IMR-90 (cell line): Measurements from ENCODE around the gene KIF6. TPM values are rescaled to one million over a fixed set of nuclear protein-coding genes. Genes with fewer than 3 reads are reported as not detected.

ENCODE experiments used
- ATAC-seq: fragments of 200-7000 bp; cut with Tn5 transposase; 2 replicates; pipeline ENCODE4 v1.9.1; 2020; ENCODE audit warnings: low read depth, mild to moderate bottlenecking, moderate library complexity
- BruUV-seq: library from RNA; stranded (reverse); fragments of 400-500 nt; replicated peaks from 2 replicates; lab custom pipeline; 2021; lab: Mats Ljungman, UMichigan
- CTCF ChIA-PET: fragments of 300-600 bp; formaldehyde crosslinking; extraction: SDS; loops from one replicate; lab custom pipeline; 2021; ENCODE audit warnings: antibody characterized with exemption; lab: Yijun Ruan, JAX
- POLR2A ChIA-PET: fragments of 300-600 bp; sonication (Branson Sonifier 250); formaldehyde crosslinking; loops from one replicate; lab custom pipeline; 2022; ENCODE audit warnings: antibody characterized with exemption; ENCODE audit not compliant: unreplicated experiment; lab: Charles Lee
- DNase-seq: peaks from one replicate; pipeline ENCODE4 v3.0.0; 2013
- H2AFZ ChIP-seq: replicated peaks from 2 replicates; pipeline ENCODE3; 2013; ENCODE audit warnings: low read length, mild to moderate bottlenecking; ENCODE audit not compliant: poor library complexity
- H2AK5ac ChIP-seq: 2 replicates; pipeline ENCODE4 v1.6.1; 2013; ENCODE audit warnings: low read depth, low read length, inconsistent platforms
- H2AK9ac ChIP-seq: replicated peaks from 2 replicates; pipeline ENCODE3; 2013; ENCODE audit warnings: mild to moderate bottlenecking, low read depth, low read length, moderate library complexity; ENCODE audit not compliant: poor library complexity
- H2BK120ac ChIP-seq: 2 replicates; pipeline ENCODE4 v1.6.1; 2013; ENCODE audit warnings: low read depth, low read length, inconsistent platforms
- H2BK15ac ChIP-seq: 3 replicates; pipeline ENCODE4 v1.6.1; 2013; ENCODE audit warnings: low read depth, low read length, inconsistent platforms
- H2BK20ac ChIP-seq: 2 replicates; pipeline ENCODE4 v1.6.1; 2013; ENCODE audit warnings: low read depth, mild to moderate bottlenecking, inconsistent platforms, low read length, moderate library complexity
- H2BK5ac ChIP-seq: 2 replicates; pipeline ENCODE4 v1.6.1; 2013; ENCODE audit warnings: mild to moderate bottlenecking, low read depth, low read length, inconsistent platforms; ENCODE audit not compliant: poor library complexity, severe bottlenecking
- H3K14ac ChIP-seq: replicated peaks from 2 replicates; pipeline ENCODE4 v1.6.1; 2013; ENCODE audit warnings: low read depth, low read length, inconsistent platforms
- H3K18ac ChIP-seq: 2 replicates; pipeline ENCODE4 v1.6.1; 2013; ENCODE audit warnings: low read depth, low read length, control low read depth
- H3K23ac ChIP-seq: 2 replicates; pipeline ENCODE4 v1.6.1; 2013; ENCODE audit warnings: low read depth, low read length, inconsistent platforms
- H3K27ac ChIP-seq: 2 replicates; pipeline ENCODE4 v1.5.1; 2013; ENCODE audit warnings: mild to moderate bottlenecking, control low read depth, low read length; ENCODE audit not compliant: insufficient read depth
- H3K27me3 ChIP-seq: 2 replicates; pipeline ENCODE4 v1.6.1; 2013; ENCODE audit warnings: low read length; ENCODE audit not compliant: control insufficient read depth, insufficient read depth
- H3K36me3 ChIP-seq: 2 replicates; pipeline ENCODE4 v1.6.1; 2013; ENCODE audit warnings: low read length, mixed read lengths; ENCODE audit not compliant: control insufficient read depth, insufficient read depth
- H3K4ac ChIP-seq: 2 replicates; pipeline ENCODE4 v1.6.1; 2013; ENCODE audit warnings: low read depth, low read length, inconsistent platforms
- H3K4me1 ChIP-seq: 2 replicates; pipeline ENCODE4 v1.6.1; 2013; ENCODE audit warnings: low read length, mixed read lengths; ENCODE audit not compliant: control insufficient read depth, insufficient read depth
- H3K4me2 ChIP-seq: 2 replicates; pipeline ENCODE4 v1.6.1; 2013; ENCODE audit warnings: low read depth, mild to moderate bottlenecking, control low read depth, low read length, moderate library complexity
- H3K4me3 ChIP-seq: 2 replicates; pipeline ENCODE4 v1.5.1; 2013; ENCODE audit warnings: low read depth, mild to moderate bottlenecking, control low read depth, low read length, moderate library complexity; ENCODE audit not compliant: insufficient read depth
- H3K56ac ChIP-seq: 2 replicates; pipeline ENCODE4 v1.6.1; 2013; ENCODE audit warnings: low read length, inconsistent platforms; ENCODE audit not compliant: insufficient read depth; ENCODE audit errors: extremely low read depth
- H3K79me1 ChIP-seq, 2 experiments: 2 replicates each; pipeline ENCODE4 v1.6.1; 2013; ENCODE audit warnings: low read length in 2 of 2, inconsistent platforms in 1 of 2, low read depth in 1 of 2
- H3K9ac ChIP-seq: 2 replicates; pipeline ENCODE4 v1.6.1; 2013; ENCODE audit warnings: low read depth, low read length, control low read depth
- H3K9me1 ChIP-seq: 2 replicates; pipeline ENCODE4 v1.6.1; 2013; ENCODE audit warnings: low read length, inconsistent platforms; ENCODE audit not compliant: insufficient read depth
- H3K9me3 ChIP-seq: 2 replicates; pipeline ENCODE4 v1.6.1; 2013; ENCODE audit warnings: low read length; ENCODE audit not compliant: control insufficient read depth, insufficient read depth
- H4K20me1 ChIP-seq: 2 replicates; pipeline ENCODE4 v1.6.1; 2013; ENCODE audit warnings: low read length, inconsistent platforms; ENCODE audit not compliant: insufficient read depth
- H4K5ac ChIP-seq: 2 replicates; pipeline ENCODE4 v1.6.1; 2013; ENCODE audit warnings: mild to moderate bottlenecking, low read depth, low read length, control low read depth
- H4K8ac ChIP-seq, 2 experiments: 2 replicates each; pipeline ENCODE4 v1.6.1; 2013; ENCODE audit warnings: low read depth in 2 of 2, low read length in 2 of 2, control low read depth in 1 of 2, inconsistent platforms in 1 of 2
- H4K91ac ChIP-seq: 2 replicates; pipeline ENCODE4 v1.6.1; 2013; ENCODE audit warnings: low read depth, low read length, inconsistent platforms; ENCODE audit not compliant: insufficient read depth
- BHLHE40 ChIP-seq: fragments of 150-350 bp; IDR thresholded peaks from 2 replicates; pipeline ENCODE4 v1.6.1; 2016; ENCODE audit warnings: mild to moderate bottlenecking, low read depth, low read length
- CEBPB ChIP-seq: IDR thresholded peaks from 2 replicates; pipeline ENCODE4 v1.6.1; 2012; ENCODE audit warnings: low read depth, low read length, improper control_type of control experiment
- CHD1 ChIP-seq: IDR thresholded peaks from 2 replicates; pipeline ENCODE4 v1.6.1; 2012; ENCODE audit warnings: low read depth, low read length, improper control_type of control experiment
- FOS ChIP-seq: fragments of 150-350 bp; IDR thresholded peaks from 2 replicates; pipeline ENCODE4 v1.6.1; 2016; ENCODE audit warnings: low read depth, low read length
- MAFK ChIP-seq: IDR thresholded peaks from 2 replicates; pipeline ENCODE4 v1.6.1; 2012; ENCODE audit warnings: low read depth, low read length, improper control_type of control experiment
- MAZ ChIP-seq: IDR thresholded peaks from 2 replicates; pipeline ENCODE4 v1.6.1; 2012; ENCODE audit warnings: low read depth, mild to moderate bottlenecking, low read length, improper control_type of control experiment, moderate library complexity, borderline replicate concordance
- MXI1 ChIP-seq: IDR thresholded peaks from 2 replicates; pipeline ENCODE4 v1.6.1; 2012; ENCODE audit warnings: low read depth, mild to moderate bottlenecking, low read length, moderate library complexity, borderline replicate concordance
- NFE2L2 ChIP-seq: fragments of 150-350 bp; IDR thresholded peaks from 2 replicates; pipeline ENCODE4 v1.6.1; 2016; ENCODE audit warnings: low read depth, mild to moderate bottlenecking, low read length
- POLR2A ChIP-seq: IDR thresholded peaks from 2 replicates; pipeline ENCODE4 v1.6.1; 2012; ENCODE audit warnings: mild to moderate bottlenecking, low read depth, low read length
- RAD21 ChIP-seq: IDR thresholded peaks from 2 replicates; pipeline ENCODE4 v1.6.1; 2012; ENCODE audit warnings: low read length, improper control_type of control experiment
- RCOR1 ChIP-seq: IDR thresholded peaks from 2 replicates; pipeline ENCODE4 v1.6.1; 2012; ENCODE audit warnings: mild to moderate bottlenecking, low read length, improper control_type of control experiment; ENCODE audit not compliant: insufficient replicate concordance
- RFX5 ChIP-seq: IDR thresholded peaks from 2 replicates; pipeline ENCODE4 v1.8.0; 2012; ENCODE audit warnings: low read depth, mild to moderate bottlenecking, low read length, moderate library complexity
- SMC3 ChIP-seq: fragments of 150-350 bp; IDR thresholded peaks from 2 replicates; pipeline ENCODE4 v1.6.1; 2016; ENCODE audit warnings: low read depth, mild to moderate bottlenecking, antibody characterized with exemption, low read length, moderate library complexity
- WGBS, 2 experiments: methylation state at CpG; one replicate each; pipeline versions ENCODE4 v1.1.5 to v1.1.7; 2013; ENCODE audit warnings: missing lambda C conversion rate in 2 of 2; ENCODE audit not compliant: insufficient read length in 1 of 2; ENCODE audit errors: extremely low coverage in 2 of 2; 5-methylcytosine and 5-hydroxymethylcytosine counted together
- dilution Hi-C: fragments of 300-500 bp; cut with HindIII; formaldehyde crosslinking; loops from one replicate; pipeline ENCODE4 v1.14.3; 2018; ENCODE audit warnings: low sequenced_read_pairs; ENCODE audit not compliant: unreplicated experiment
- in situ Hi-C: fragments of 300-500 bp; cut with MboI; formaldehyde crosslinking; loops from 3 replicates; pipeline ENCODE4 v1.14.3; 2019; ENCODE audit warnings: low sequenced_read_pairs, inconsistent platforms, mixed read lengths
- intact Hi-C: fragments of 100-400 bp; cut with micrococcal nuclease; formaldehyde crosslinking; loops from 2 replicates; pipeline ENCODE4 v1.10.0; 2022
- polyA plus RNA-seq, 3 experiments: library from polyadenylated mRNA; depleted of rRNA; stranded (reverse); fragments of >200 nt; gene quantifications; 2 replicates each; pipeline ENCODE4 v1.2.3, GENCODE V29; 2012; ENCODE audit warnings: low replicate concordance in 1 of 3
- total RNA-seq: library from RNA; depleted of rRNA; stranded (reverse); fragments of >200 nt; gene quantifications from 2 replicates; pipeline ENCODE4 v1.2.3, GENCODE V29; 2012
- TF ChIP-seq, protein P1 (sequence below): fragments of 150-350 bp; IDR thresholded peaks from 2 replicates; pipeline ENCODE4 v1.6.1; 2017; ENCODE audit warnings: mild to moderate bottlenecking, antibody characterized with exemption, low read length, low read depth
- TF ChIP-seq, protein P2 (sequence below): fragments of 150-350 bp; IDR thresholded peaks from 2 replicates; pipeline ENCODE4 v1.6.1; 2016; ENCODE audit warnings: low read depth, mild to moderate bottlenecking, low read length, moderate library complexity, borderline replicate concordance
- TF ChIP-seq, protein P3 (sequence below): conservative IDR thresholded peaks from 2 replicates; pipeline ENCODE4 v1.5.1; 2012; ENCODE audit warnings: mild to moderate bottlenecking, low read depth, low read length, improper control_type of control experiment

Gene KIF6
- total and polyA plus RNA-seq, 2 of the 4 experiments (the other 2 are of a cell fraction), result under 0.01 to 0.10 TPM

DNA sequence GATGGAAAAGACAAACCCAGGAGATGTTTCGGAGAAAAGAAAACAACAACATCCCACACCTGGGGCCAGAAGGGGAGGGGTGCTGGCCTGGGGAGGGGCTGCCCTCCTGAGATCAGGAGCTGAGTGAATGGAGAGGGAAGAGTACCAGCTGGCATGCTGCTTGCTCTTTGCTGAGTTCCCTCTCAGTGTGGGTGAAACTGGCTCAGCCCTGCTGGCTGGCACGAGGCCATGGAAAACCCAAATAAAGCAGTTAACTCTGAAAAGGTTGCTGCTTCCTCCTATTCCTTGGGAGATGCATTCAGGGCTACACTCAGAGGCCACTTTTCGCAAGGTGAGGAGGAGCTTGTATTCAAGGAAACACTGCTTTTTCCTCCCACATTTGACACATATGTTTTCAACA is 394.7 kb downstream of the KIF6 start:
- Histone ChIP-seq H2BK20ac (no peak overlapping the region), H3K9me1 (no peaks in the 10 kb centered on the region), H3K4me1 (no peaks in the 10 kb centered on the region), H3K27ac (no peak overlapping the region), H3K4me2 (no peak overlapping the region), H3K4ac (no peak overlapping the region), H3K4me3 (no peak overlapping the region), H2BK120ac (no peak overlapping the region), H3K23ac (no peak overlapping the region), H4K8ac (no peak overlapping the region), H3K56ac (no peak overlapping the region), H3K27me3 (no peaks in the 10 kb centered on the region; the same call in 1 of the 2 replicates), H4K91ac (no peak overlapping the region), H3K9ac (no peak overlapping the region), H3K36me3 (no peaks in the 10 kb centered on the region), H3K79me1 (no peaks in the 10 kb centered on the region), H2AFZ (no peak overlapping the region), H2BK5ac (no peak overlapping the region), H2AK5ac (no peak overlapping the region), H2AK9ac (no peak overlapping the region), H4K20me1 (no peaks in the 10 kb centered on the region), H3K14ac (no peak overlapping the region), H4K5ac (no peak overlapping the region), H3K9me3 (no peaks in the 10 kb centered on the region), H2BK15ac (no peak overlapping the region), H3K18ac (no peak overlapping the region)
- ChIA-PET POLR2A (no interaction called here), CTCF (no interaction called here)
- no CpG with 5 or more reads among the region's 3 CpGs for WGBS, 2 experiments
- dilution Hi-C loops, result no loop called here
- TF ChIP-seq BHLHE40 (no peak), POLR2A (no peak), NFE2L2 (no peak), RFX5 (no peak), RAD21 (no peak), RCOR1 (no peak), CHD1 (no peak), MAZ (no peak), FOS (no peak), MAFK (no peak), CEBPB (no peak), MXI1 (no peak), SMC3 (no peak)
- TF ChIP-seq, protein P1, sequence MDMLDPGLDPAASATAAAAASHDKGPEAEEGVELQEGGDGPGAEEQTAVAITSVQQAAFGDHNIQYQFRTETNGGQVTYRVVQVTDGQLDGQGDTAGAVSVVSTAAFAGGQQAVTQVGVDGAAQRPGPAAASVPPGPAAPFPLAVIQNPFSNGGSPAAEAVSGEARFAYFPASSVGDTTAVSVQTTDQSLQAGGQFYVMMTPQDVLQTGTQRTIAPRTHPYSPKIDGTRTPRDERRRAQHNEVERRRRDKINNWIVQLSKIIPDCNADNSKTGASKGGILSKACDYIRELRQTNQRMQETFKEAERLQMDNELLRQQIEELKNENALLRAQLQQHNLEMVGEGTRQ, result no peak
- TF ChIP-seq, protein P2, sequence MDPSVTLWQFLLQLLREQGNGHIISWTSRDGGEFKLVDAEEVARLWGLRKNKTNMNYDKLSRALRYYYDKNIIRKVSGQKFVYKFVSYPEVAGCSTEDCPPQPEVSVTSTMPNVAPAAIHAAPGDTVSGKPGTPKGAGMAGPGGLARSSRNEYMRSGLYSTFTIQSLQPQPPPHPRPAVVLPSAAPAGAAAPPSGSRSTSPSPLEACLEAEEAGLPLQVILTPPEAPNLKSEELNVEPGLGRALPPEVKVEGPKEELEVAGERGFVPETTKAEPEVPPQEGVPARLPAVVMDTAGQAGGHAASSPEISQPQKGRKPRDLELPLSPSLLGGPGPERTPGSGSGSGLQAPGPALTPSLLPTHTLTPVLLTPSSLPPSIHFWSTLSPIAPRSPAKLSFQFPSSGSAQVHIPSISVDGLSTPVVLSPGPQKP, result no peak
- TF ChIP-seq, protein P3, sequence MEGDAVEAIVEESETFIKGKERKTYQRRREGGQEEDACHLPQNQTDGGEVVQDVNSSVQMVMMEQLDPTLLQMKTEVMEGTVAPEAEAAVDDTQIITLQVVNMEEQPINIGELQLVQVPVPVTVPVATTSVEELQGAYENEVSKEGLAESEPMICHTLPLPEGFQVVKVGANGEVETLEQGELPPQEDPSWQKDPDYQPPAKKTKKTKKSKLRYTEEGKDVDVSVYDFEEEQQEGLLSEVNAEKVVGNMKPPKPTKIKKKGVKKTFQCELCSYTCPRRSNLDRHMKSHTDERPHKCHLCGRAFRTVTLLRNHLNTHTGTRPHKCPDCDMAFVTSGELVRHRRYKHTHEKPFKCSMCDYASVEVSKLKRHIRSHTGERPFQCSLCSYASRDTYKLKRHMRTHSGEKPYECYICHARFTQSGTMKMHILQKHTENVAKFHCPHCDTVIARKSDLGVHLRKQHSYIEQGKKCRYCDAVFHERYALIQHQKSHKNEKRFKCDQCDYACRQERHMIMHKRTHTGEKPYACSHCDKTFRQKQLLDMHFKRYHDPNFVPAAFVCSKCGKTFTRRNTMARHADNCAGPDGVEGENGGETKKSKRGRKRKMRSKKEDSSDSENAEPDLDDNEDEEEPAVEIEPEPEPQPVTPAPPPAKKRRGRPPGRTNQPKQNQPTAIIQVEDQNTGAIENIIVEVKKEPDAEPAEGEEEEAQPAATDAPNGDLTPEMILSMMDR, result no peak
- BruUV-seq, result no TSS peak
- ATAC-seq (no peak), DNase-seq (no peak)
- intact Hi-C loops, result no loop called here
- in situ Hi-C loops, result no loop called here
